Activated CD8-positive, alpha-beta T cell treated with anti-CD3 and anti-CD28 coated beads for 36 hours (primary cell): ENCODE results near the gene DNAJB4. TPM values are rescaled to one million over a fixed set of nuclear protein-coding genes. Genes with fewer than 3 reads are reported as not detected.

ENCODE experiments used
- ATAC-seq: fragments of 200-7000 bp; cut with Tn5 transposase; one replicate; pipeline ENCODE4 v1.10.0; 2021; ENCODE audit warnings: mild to moderate bottlenecking, moderate library complexity
- CTCF ChIA-PET: fragments of 350-600 bp; sonication (Branson Sonifier 250); formaldehyde crosslinking; loops from one replicate; lab custom pipeline; 2021; ENCODE audit warnings: antibody characterized with exemption; lab: Charles Lee
- POLR2A ChIA-PET: fragments of 350-600 bp; sonication (Branson Sonifier 250); formaldehyde crosslinking; loops from one replicate; lab custom pipeline; 2021; ENCODE audit warnings: antibody characterized with exemption; lab: Charles Lee
- DNase-seq: peaks from one replicate; pipeline ENCODE4 v3.0.0-alpha.2; 2020
- H3K27ac Mint-ChIP-seq: one replicate; pipeline ENCODE4 v1.8.0; 2021; ENCODE audit warnings: mild to moderate bottlenecking, mixed read lengths
- H3K27me3 Mint-ChIP-seq: one replicate; pipeline ENCODE4 v1.8.0; 2021; ENCODE audit warnings: mixed read lengths
- H3K36me3 Mint-ChIP-seq: one replicate; pipeline ENCODE4 v1.8.0; 2021; ENCODE audit warnings: low read depth, mixed read lengths
- H3K4me1 Mint-ChIP-seq: one replicate; pipeline ENCODE4 v1.8.0; 2021; ENCODE audit warnings: low read depth, mixed read lengths
- H3K4me3 Mint-ChIP-seq: one replicate; pipeline ENCODE4 v1.8.0; 2021; ENCODE audit warnings: mild to moderate bottlenecking, moderate library complexity, mixed read lengths
- H3K9me3 Mint-ChIP-seq: one replicate; pipeline ENCODE4 v1.8.0; 2021; ENCODE audit warnings: mixed read lengths
- intact Hi-C: fragments of 100-400 bp; cut with micrococcal nuclease; formaldehyde crosslinking; loops from one replicate; pipeline ENCODE4 v1.10.0; 2022
- total RNA-seq, 2 experiments: library from RNA; stranded (reverse); gene quantifications; one replicate each; pipeline ENCODE4 v1.2.3, GENCODE V29; 2021
- TF ChIP-seq, protein P1 (sequence below): fragments of 200-600 bp; IDR thresholded peaks from one replicate; pipeline ENCODE4 v1.8.0; 2022; ENCODE audit warnings: antibody characterized with exemption, mild to moderate bottlenecking

Gene DNAJB4
- total RNA-seq, 2 experiments from 2014 or later: 9.7 to 12.0 TPM

DNA sequence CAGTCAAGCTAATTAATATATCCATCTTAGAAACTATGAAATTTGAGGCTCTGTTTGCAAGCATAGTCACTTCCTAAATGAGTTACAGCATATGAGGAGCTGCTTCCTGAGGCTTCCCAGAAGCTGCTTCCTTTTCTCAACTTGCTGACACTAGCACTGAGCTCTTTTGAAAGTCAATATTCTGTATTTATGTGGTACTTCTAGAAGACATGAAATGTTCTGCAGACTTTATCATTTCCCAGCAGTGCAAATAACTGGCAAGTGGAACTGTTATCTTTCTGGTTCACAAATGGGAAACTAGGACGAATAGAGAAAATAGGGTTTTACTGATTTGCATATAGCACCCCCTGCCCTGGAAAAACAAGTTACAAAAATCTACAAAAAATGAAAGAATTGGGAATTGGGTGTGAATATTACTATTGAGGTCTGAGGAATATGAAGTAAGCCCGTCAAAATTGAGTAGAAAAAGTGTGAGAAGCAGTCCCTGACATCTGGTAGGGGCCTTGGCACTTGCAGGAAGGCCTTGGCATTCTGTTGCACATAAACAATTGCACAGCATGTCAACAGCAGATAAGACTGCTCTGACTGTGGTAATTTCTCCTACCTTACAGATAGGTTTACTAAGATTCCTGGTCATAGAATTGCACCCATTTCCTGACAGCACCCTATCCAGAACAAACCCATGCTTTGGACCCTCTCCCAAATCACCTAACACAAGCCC is 48.1 kb downstream of the DNAJB4 start:
- POLR2A ChIA-PET: interaction anchor here (0.8 kb wide), 1 partner anchor 11 kb away, joined by 3 read pairs; no protein-coding TSS in a partner anchor
- CTCF ChIA-PET: no interaction called here
- no peak overlapping the region for H3K4me3 Mint-ChIP-seq
- no peak overlapping the region for H3K27ac Mint-ChIP-seq
- H3K36me3 Mint-ChIP-seq: no peaks in the 10 kb centered on the region
- H3K27me3 Mint-ChIP-seq: peaks cover 11% of the 10 kb centered on the region
- TF ChIP-seq, protein P1, sequence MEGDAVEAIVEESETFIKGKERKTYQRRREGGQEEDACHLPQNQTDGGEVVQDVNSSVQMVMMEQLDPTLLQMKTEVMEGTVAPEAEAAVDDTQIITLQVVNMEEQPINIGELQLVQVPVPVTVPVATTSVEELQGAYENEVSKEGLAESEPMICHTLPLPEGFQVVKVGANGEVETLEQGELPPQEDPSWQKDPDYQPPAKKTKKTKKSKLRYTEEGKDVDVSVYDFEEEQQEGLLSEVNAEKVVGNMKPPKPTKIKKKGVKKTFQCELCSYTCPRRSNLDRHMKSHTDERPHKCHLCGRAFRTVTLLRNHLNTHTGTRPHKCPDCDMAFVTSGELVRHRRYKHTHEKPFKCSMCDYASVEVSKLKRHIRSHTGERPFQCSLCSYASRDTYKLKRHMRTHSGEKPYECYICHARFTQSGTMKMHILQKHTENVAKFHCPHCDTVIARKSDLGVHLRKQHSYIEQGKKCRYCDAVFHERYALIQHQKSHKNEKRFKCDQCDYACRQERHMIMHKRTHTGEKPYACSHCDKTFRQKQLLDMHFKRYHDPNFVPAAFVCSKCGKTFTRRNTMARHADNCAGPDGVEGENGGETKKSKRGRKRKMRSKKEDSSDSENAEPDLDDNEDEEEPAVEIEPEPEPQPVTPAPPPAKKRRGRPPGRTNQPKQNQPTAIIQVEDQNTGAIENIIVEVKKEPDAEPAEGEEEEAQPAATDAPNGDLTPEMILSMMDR: no peak
- no peak for DNase-seq
- peaks cover 18% of the 10 kb centered on the region for H3K4me1 Mint-ChIP-seq
- no peak for ATAC-seq
- no peaks in the 10 kb centered on the region for H3K9me3 Mint-ChIP-seq
- intact Hi-C loops: no loop called here

DNA sequence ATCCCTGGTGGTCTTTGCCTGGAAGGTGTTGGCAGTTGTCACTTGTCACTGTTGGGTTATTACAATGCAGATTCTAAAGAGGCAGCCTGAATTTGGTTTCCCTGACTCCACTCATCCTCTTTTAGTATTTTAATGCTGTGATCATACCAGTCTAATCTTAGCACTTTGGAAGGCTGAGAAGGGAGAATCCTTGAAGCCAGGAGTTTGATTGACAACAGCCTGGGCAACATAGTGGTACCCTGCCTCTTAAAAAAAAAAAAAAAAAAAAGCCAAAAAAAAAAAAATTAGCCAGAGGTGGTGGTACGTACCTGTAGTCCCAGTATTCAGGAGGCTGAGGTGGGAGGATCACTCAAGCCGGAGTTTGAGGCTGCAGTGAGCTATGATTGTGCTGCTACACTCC is 48.8 kb downstream of the DNAJB4 start:
- no peak for ATAC-seq
- peaks cover 13% of the 10 kb centered on the region for H3K4me1 Mint-ChIP-seq
- POLR2A ChIA-PET: no interaction called here

DNA sequence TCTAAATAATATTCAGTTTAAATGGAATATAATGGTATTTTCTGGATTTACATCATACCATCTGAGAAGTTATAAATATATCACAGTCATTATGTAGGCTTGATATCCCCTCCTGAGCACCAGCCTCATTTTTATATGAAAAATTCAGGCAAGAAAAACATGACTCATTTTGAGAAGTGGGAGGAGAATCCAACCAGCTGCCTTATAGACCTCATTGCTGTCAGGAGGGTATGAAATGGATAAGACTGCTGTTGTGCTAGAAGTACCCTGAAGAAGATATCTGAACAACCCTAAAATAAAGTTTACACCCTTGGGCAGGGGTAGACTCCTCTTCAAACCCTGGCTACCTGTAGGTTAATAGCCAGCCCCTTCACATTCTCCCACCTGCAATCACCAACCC is 49.8 kb downstream of the DNAJB4 start:
- TF ChIP-seq, protein P1: no peak
- intact Hi-C loops: no loop called here
- H3K27me3 Mint-ChIP-seq: peaks cover 4% of the 10 kb centered on the region
- no peak overlapping the region for H3K27ac Mint-ChIP-seq
- H3K36me3 Mint-ChIP-seq: no peaks in the 10 kb centered on the region
- H3K4me3 Mint-ChIP-seq: no peak overlapping the region
- DNase-seq: no peak
- peak; percentile 62 for ATAC-seq
- H3K9me3 Mint-ChIP-seq: no peaks in the 10 kb centered on the region
- ChIA-PET CTCF (interaction anchor here (1.1 kb wide), 1 partner anchor 60 kb away, joined by 3 read pairs; no protein-coding TSS in a partner anchor), POLR2A (interaction anchor here (1.2 to 1.7 kb wide), 2 partner anchors 50 to 75 kb away, joined by 5 to 6 read pairs; partner anchors contain the start of genes DNAJB4 and FUBP1)
- H3K4me1 Mint-ChIP-seq: peaks cover 7% of the 10 kb centered on the region

More for the DNA sequence above, 48.8 kb downstream of the DNAJB4 start:
- no peaks in the 10 kb centered on the region for H3K36me3 Mint-ChIP-seq
- no peak overlapping the region for H3K27ac Mint-ChIP-seq
- TF ChIP-seq, protein P1: no peak
- no peak overlapping the region for H3K4me3 Mint-ChIP-seq
- peaks cover 8% of the 10 kb centered on the region for H3K27me3 Mint-ChIP-seq
- H3K9me3 Mint-ChIP-seq: no peaks in the 10 kb centered on the region
- intact Hi-C loops: no loop called here
- CTCF ChIA-PET: no interaction called here
- DNase-seq: no peak

DNA sequence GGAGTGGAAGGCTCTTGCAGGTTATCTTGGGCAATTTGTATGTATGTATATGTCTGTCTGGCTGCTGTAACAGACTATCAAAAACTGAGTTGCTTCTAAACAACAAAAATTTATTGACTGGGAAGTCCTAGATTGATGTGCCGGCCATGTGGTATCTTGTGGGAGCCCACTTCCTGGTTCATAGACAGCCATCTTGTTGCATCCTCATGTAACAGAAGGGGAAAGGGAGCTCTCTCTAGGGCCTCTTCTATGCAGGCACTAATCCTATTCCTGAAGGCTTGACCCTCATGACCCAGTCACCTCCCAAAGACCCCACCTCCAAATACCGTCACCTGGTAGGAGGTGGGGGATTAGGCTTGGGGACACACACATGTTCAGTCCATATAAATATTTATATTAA is 50.2 kb downstream of the DNAJB4 start:
- POLR2A ChIA-PET: interaction anchor here (1.2 to 1.7 kb wide), 2 partner anchors 50 to 76 kb away, joined by 5 to 6 read pairs; partner anchors contain the start of genes DNAJB4 and FUBP1
- Mint-ChIP-seq H3K4me1 (peaks cover 7% of the 10 kb centered on the region), H3K27ac (no peak overlapping the region)

More for the DNA sequence above, 50.2 kb downstream of the DNAJB4 start:
- no peak for ATAC-seq
- Mint-ChIP-seq H3K4me3 (no peak overlapping the region), H3K9me3 (no peaks in the 10 kb centered on the region), H3K27me3 (peaks cover 4% of the 10 kb centered on the region), H3K36me3 (no peaks in the 10 kb centered on the region)
- CTCF ChIA-PET: interaction anchor here (1.1 kb wide), 1 partner anchor 60 kb away, joined by 3 read pairs; no protein-coding TSS in a partner anchor
- TF ChIP-seq, protein P1: no peak
- DNase-seq: no peak
- intact Hi-C loops: no loop called here
